ENCODE data around the gene INSYN2A.

Gene INSYN2A

GRCh38 chr10:127189226-127189625 is 7.2 kb downstream of the INSYN2A start:
- DNase-seq (ENCODE audit: low read depth): no peak

GRCh38 chr10:127186813-127187212 is 9.6 kb downstream of the INSYN2A start:
- no peak for DNase-seq (ENCODE audit: low read depth)
- H3K4me3 ChIP-seq (ENCODE audit: low read depth, low read length): no peak overlapping the region
- TF ChIP-seq CTCF (IDR thresholded peaks at IDR 0.05; ENCODE audit: low read depth, low read length, missing control alignments): no peak

More at GRCh38 chr10:127189226-127189625, 7.2 kb downstream of the INSYN2A start:
- TF ChIP-seq CTCF (IDR thresholded peaks at IDR 0.05; ENCODE audit: low read depth, low read length, missing control alignments): no peak
- H3K4me3 ChIP-seq (ENCODE audit: low read depth, low read length): no peak overlapping the region

GRCh38 chr10:127184582-127184981 is 11.8 kb downstream of the INSYN2A start:
- DNase-seq (ENCODE audit: low read depth): no peak
- no peak for TF ChIP-seq CTCF (IDR thresholded peaks at IDR 0.05; ENCODE audit: low read depth, low read length, missing control alignments)
- no peak overlapping the region for H3K4me3 ChIP-seq (ENCODE audit: low read depth, low read length)

GRCh38 chr10:127182161-127182560 is 14.2 kb downstream of the INSYN2A start:
- DNase-seq (ENCODE audit: low read depth): no peak
- H3K4me3 ChIP-seq (ENCODE audit: low read depth, low read length): no peak overlapping the region
- TF ChIP-seq CTCF (IDR thresholded peaks at IDR 0.05; ENCODE audit: low read depth, low read length, missing control alignments): no peak

- no peak overlapping the region for H3K4me3 ChIP-seq (ENCODE audit: low read depth, low read length)
- DNase-seq (ENCODE audit: low read depth): no peak
- no peak for TF ChIP-seq CTCF (IDR thresholded peaks at IDR 0.05; ENCODE audit: low read depth, low read length, missing control alignments)
Observed at GRCh38 chr10:127179612-127180250, 16.7 kb downstream of the INSYN2A start.

- DNase-seq (ENCODE audit: low read depth): no peak
- no peak for TF ChIP-seq CTCF (IDR thresholded peaks at IDR 0.05; ENCODE audit: low read depth, low read length, missing control alignments)
- no peak overlapping the region for H3K4me3 ChIP-seq (ENCODE audit: low read depth, low read length)
Observed at GRCh38 chr10:127176649-127177048, 19.7 kb downstream of the INSYN2A start.
